Measurements from ENCODE around the gene FAM24B. TPM values are rescaled to one million over a fixed set of nuclear protein-coding genes. Genes with fewer than 3 reads are reported as not detected.
"Not testable (repeated sequence)": the region's sequence is repeated elsewhere in the genome, so short reads cannot be mapped to it uniquely, and the experiment has no call there.

The FAM24B gene
- total RNA-seq, result 7.9 and 11.1 TPM in 2 replicates

GRCh38 chr10:122879339-122880273, at the start of gene FAM24B:
Gene FAM24B, minus strand, starts transcription at chr10:122879581. Its CDS starts 29,066 bp downstream, at chr10:122850515.
- no peak for FAIRE-seq

GRCh38 chr10:122915700-122916099, 36.3 kb upstream of the FAM24B start:
- no peak overlapping the region for H3K4me3 ChIP-seq (ENCODE audit: low read depth, low read length)
- no peaks in the 10 kb centered on the region for H3K36me3 ChIP-seq (ENCODE audit: control insufficient read depth, insufficient read depth, low read length)
- no peaks in the 10 kb centered on the region for H3K27me3 ChIP-seq (ENCODE audit: control insufficient read depth, insufficient read depth, low read length)
- DNase-seq (ENCODE audit: low read depth) (no peak), FAIRE-seq (no peak)
- no peak for TF ChIP-seq CTCF (IDR thresholded peaks at IDR 0.05; ENCODE audit: insufficient read depth, low read length, severe bottlenecking)

More at GRCh38 chr10:122879339-122880273, at the start of gene FAM24B:
- peak; percentile 98 for DNase-seq (ENCODE audit: low read depth)
- Histone ChIP-seq H3K36me3 (ENCODE audit: control insufficient read depth, insufficient read depth, low read length) (no peaks in the 10 kb centered on the region), H3K27me3 (ENCODE audit: control insufficient read depth, insufficient read depth, low read length) (no peaks in the 10 kb centered on the region), H3K4me3 (ENCODE audit: low read depth, low read length) (peak within 1 kb of the TSS; percentile 67)
- TF ChIP-seq CTCF (IDR thresholded peaks at IDR 0.05; ENCODE audit: insufficient read depth, low read length, severe bottlenecking), result no peak

- no peaks in the 10 kb centered on the region for H3K27me3 ChIP-seq (ENCODE audit: control insufficient read depth, insufficient read depth, low read length)
- DNase-seq (ENCODE audit: low read depth), result peak; percentile 38
- H3K36me3 ChIP-seq (ENCODE audit: control insufficient read depth, insufficient read depth, low read length), result no peaks in the 10 kb centered on the region
- FAIRE-seq, result no peak
- TF ChIP-seq CTCF (IDR thresholded peaks at IDR 0.05; ENCODE audit: insufficient read depth, low read length, severe bottlenecking), result no peak
- no peak overlapping the region for H3K4me3 ChIP-seq (ENCODE audit: low read depth, low read length)
Measured at GRCh38 chr10:122911889-122912484, 32.6 kb upstream of the FAM24B start.

GRCh38 chr10:122910310-122910709, 30.9 kb upstream of the FAM24B start, which contains the start of gene FAM24A:
Gene FAM24A, plus strand, starts transcription at chr10:122910610. Its CDS starts 1,025 bp downstream, at chr10:122911635.
- TF ChIP-seq CTCF (IDR thresholded peaks at IDR 0.05; ENCODE audit: insufficient read depth, low read length, severe bottlenecking), result no peak

GRCh38 chr10:122903861-122904260, 24.5 kb upstream of the FAM24B start:
- H3K27me3 ChIP-seq (ENCODE audit: control insufficient read depth, insufficient read depth, low read length); H3K36me3 ChIP-seq (ENCODE audit: control insufficient read depth, insufficient read depth, low read length); H3K4me3 ChIP-seq (ENCODE audit: low read depth, low read length); DNase-seq (ENCODE audit: low read depth); FAIRE-seq: not testable (repeated sequence)

More at GRCh38 chr10:122910310-122910709, 30.9 kb upstream of the FAM24B start, which contains the start of gene FAM24A:
- Histone ChIP-seq H3K27me3 (ENCODE audit: control insufficient read depth, insufficient read depth, low read length) (no peaks in the 10 kb centered on the region), H3K36me3 (ENCODE audit: control insufficient read depth, insufficient read depth, low read length) (no peaks in the 10 kb centered on the region), H3K4me3 (ENCODE audit: low read depth, low read length) (no peak within 1 kb of the TSS)
- no peak for DNase-seq (ENCODE audit: low read depth)
- FAIRE-seq, result no peak

Measured in bronchial epithelial cell (primary cell).